ENCODE data around the gene SIPA1L3.

The SIPA1L3 gene

DNA sequence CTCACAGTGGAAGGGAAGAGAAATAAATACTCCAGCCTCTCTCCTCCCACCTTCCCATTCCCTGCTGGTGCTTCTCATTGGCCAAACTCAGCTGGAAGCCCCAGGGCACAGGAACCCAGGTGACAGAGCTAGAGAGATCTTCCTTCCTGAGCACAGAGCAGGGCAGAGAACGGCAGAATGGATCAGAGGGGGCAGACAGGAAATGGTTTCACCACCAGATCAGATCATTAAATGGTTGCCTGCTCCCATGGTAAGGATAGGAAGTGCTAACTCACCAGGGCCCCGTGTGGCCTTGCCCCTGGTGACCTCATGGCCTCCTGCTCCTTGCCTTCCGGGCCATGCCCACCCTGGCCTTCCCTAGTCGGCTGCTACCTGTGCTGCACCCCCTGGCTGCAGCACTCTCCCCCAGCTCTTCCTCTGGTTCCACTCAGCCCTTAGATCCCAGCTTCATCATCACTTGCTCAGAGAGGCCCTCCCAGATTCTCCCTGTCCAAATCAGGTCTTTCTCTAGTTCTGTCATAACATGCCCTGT lies 208.3 kb downstream of the SIPA1L3 start:
- no peak for DNase-seq

- no peak for DNase-seq
These were observed 211.2 kb downstream of the SIPA1L3 start for GRCh38 chr19:38118176-38118575.

DNA sequence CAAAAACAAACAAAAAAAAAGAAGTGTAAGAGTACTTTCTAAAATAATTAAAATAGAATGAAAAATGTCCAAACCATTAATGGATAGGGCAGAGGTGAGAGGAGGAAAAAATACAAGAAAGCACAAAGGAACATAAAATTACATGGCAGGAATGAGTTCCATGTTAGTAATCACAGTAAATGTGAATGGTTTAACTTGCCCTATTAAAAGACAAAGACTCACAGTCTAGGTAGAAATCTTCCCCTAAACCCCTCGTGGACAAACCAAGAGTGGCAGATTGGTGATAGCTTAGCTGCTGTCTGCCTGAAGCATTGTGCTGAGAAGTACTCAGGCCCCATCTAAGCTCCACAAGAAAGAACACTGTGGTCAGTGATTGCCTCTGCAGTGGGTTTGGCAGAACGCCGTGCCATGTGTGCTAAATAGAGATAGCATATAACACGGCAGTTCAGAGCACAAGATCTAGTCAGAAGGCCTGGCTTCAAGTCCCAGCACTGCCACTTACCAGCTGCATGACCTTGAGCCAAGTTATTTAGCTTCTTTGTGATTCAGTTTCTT lies 213.5 kb downstream of the SIPA1L3 start:
- DNase-seq: no peak

GRCh38 chr19:38122402-38123093 lies 215.5 kb downstream of the SIPA1L3 start:
- no peak for DNase-seq

GRCh38 chr19:38125238-38125637 lies 218.2 kb downstream of the SIPA1L3 start:
- DNase-seq: no peak

GRCh38 chr19:38130399-38130798 lies 223.4 kb downstream of the SIPA1L3 start:
- DNase-seq: no peak

DNA sequence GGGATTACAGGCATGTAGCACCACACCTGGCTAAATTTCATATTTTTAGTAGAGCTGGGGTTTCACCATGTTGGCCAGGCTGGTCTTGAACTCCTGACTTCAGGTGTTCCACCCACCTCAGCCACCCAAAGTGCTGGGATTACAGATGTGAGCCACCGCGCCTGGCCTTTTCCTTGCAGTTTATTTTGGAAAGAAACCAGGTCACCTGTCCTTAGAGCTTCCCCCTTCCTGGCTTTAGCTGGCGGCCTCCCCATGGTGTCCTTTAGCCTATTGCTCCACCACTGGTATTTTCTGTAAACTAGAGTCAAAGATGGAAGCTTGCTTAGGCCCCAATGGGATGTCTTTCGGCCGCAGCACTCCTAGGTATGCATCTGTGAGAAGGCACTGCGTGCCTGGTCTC lies 225.8 kb downstream of the SIPA1L3 start:
- DNase-seq: no peak

GRCh38 chr19:38133319-38133718 lies 226.3 kb downstream of the SIPA1L3 start:
- DNase-seq: no peak

DNA sequence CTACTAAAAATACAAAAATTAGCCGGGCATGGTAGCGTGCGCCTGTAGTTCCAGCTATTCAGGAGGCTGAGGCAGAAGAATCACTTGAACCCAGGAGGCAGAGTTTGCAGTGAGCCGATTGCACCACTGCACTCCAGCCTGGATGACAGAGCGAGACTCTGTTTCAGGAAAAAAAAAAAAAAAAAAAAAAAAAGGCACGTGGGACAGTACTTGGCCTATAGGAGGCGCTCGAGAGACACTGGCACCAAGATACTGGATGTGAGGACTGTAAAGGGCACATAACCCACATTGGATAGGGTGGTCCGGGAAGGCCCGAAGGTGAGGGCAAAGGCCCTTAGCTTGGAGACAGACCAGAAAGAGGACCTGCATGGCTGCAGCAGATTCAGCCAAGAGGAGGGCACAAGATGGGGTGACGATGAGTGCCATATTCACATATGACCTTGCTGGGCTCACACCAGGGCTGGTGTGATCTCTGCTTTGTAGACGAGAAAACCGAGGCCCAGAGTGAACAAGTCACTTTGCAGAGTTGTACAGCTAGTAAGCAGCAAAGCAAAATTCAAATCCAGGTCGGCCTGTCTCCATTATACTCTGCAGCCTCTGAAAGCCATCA lies 227.6 kb downstream of the SIPA1L3 start:
- DNase-seq: peak; percentile 30

- DNase-seq: no peak
These were observed 228.4 kb downstream of the SIPA1L3 start for GRCh38 chr19:38135150-38135998.

- peak; percentile 3 for DNase-seq
These were observed 232.1 kb downstream of the SIPA1L3 start for GRCh38 chr19:38139122-38139521.

DNA sequence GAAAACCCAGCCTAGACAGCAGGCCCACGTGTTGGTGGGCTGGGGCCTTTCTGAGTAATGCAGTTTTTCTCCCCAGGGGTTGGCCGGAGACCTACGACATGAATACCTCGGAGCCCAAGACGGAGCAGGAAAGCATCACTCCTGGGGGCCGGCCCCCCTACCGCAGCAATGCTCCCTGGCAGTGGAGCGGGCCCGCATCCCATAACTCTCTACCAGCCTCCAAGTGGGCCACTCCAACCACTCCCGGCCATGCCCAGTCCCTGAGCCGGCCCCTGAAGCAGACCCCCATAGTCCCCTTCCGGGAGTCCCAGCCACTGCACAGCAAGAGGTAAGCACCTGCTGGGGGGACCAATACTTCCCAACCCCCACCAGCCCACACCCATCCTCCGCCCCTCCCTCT lies 234.1 kb downstream of the SIPA1L3 start:
- no peak for DNase-seq

GRCh38 chr19:38142176-38143035 lies 235.4 kb downstream of the SIPA1L3 start:
- DNase-seq: peak; percentile 70

- DNase-seq: no peak
These were observed 236.8 kb downstream of the SIPA1L3 start for GRCh38 chr19:38143847-38144246.

DNA sequence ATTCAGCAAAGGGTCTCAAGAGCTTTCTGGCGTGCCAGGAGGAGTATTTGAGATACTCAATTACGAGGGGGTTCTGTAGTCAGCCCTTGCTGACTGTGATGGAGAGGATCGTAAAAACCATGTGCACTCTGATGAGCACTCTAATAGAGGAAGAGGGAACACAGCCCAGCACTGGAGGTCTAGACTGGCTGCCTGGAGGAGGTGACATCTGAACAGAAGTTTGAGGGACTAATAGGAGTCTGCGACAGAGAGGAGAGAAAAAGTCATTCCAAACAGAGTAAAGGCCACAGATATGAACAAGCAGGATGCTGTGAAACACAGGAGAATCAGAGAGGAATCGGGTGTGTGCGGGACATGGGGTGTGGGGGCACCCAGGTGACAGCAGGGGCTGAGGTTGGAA lies 237.7 kb downstream of the SIPA1L3 start:
- DNase-seq: no peak

DNA sequence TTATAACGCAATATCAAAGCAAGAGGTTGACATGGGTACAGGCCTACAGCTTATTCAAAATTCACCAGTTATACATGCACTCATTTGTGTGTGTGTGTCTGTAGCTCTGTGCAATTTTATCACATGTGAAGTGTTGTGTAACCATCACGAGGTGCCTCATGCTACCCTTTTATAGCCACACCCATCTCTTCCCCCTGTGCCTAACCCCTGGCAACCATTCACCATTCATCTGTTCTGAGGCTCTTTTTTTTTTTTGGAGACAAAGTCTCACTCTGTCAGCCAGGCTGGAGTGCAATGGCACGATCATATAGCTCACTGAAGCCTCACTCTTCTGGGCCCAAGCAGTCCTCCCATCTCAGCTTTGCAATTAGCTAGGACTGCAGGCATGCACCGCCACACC lies 238.6 kb downstream of the SIPA1L3 start:
- DNase-seq: no peak

DNA sequence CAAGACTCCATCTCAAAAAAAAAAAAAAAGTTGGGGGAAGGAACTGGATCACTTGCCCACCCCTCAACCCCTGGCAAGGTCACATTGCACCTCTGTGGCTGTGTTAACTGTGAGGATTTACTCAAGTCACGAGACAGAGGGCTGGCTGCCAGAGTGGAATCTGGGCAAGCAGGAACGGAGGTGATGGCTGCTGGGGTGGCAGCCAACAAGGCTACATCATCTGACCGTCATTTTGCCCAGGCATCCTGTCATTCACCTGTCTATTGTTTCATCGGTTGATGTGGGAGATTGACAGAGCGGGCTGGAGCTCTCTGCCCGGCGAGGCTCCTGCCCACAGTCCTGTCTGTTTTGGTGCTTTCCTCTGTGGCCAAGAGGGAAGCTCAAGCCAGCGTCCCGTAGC lies 241.3 kb downstream of the SIPA1L3 start:
- no peak for DNase-seq

DNA sequence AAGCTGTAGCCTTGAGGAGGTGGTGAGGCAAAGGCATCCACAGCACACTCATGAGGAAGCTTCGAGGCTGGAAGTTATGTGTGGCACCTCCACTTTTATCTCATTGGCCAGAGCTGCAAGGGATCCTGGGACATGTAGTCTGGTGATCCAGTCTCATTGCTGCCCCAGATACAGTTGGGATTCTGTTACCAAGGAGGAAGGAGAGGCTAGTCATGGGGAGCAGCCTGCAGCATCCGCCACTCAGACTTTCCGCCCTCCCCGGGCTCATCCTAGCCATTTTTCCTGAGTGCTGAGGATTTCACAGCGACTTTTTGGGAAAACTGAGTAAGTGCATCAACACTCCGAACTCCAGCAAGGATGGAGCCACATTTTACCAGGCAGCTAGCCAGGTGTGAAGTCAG lies 242.7 kb downstream of the SIPA1L3 start:
- DNase-seq: no peak

DNA sequence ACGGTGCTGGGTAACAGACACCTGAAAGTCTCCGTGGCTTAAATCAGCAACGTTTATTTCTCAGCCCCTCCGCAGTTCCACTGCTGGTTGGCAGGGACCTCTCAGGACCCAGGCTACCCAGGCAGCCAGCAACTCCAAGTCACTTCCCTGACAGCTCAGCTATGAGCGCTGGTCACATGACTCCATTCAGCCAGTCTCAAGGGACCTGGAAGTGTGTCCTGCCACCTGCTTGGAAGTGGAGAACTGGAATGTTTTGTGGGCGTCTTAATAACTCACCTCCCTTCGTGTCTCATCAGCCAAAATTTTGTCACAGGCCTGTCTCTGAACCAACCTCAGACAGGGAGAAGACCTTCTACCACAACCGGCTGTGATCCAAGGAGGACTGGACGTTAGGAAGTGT lies 244.2 kb downstream of the SIPA1L3 start:
- DNase-seq: no peak

GRCh38 chr19:38152461-38153379 lies 245.7 kb downstream of the SIPA1L3 start:
- DNase-seq: no peak

GRCh38 chr19:38155453-38155852 lies 248.4 kb downstream of the SIPA1L3 start:
- no peak for DNase-seq

Measured in NCI-H1436 (cell line).